HCT116 (cell line): ENCODE data around the gene YIF1B.

Experiments used
- EZH2 ChIP-seq: fragments of 200-600 bp; sonication (generic); IDR thresholded peaks from 2 replicates; pipeline ENCODE4 v1.6.1; 2017; ENCODE audit warnings: antibody characterized with exemption, mixed run types
- EZH2phosphoT487 ChIP-seq: fragments of 200-600 bp; IDR thresholded peaks from 2 replicates; pipeline ENCODE4 v1.6.1; 2018; ENCODE audit warnings: antibody characterized with exemption, borderline replicate concordance
- POLR2A ChIP-seq: IDR thresholded peaks from 2 replicates; pipeline ENCODE4 v1.7.0; 2011; ENCODE audit warnings: borderline replicate concordance; ENCODE audit not compliant: insufficient read depth, insufficient read length; ENCODE audit errors: extremely low read depth
- TCF7L2 ChIP-seq: IDR thresholded peaks from 2 replicates; pipeline ENCODE4 v1.7.0; 2011; ENCODE audit warnings: borderline replicate concordance, inconsistent platforms; ENCODE audit not compliant: insufficient read depth, insufficient read length; ENCODE audit errors: extremely low read depth
- ZFX ChIP-seq: fragments of 450-650 bp; IDR thresholded peaks from 2 replicates; pipeline ENCODE4 v1.6.1; 2017
- TF ChIP-seq, protein P1 (sequence below), 3 experiments: fragments of 200-600 bp in 1 of 3; sonication (generic) in 1 of 3; IDR thresholded peaks in 2 of 3; conservative IDR thresholded peaks in 1 of 3; 2 replicates each; pipeline ENCODE4 v1.5.1; 2012 to 2017; ENCODE audit warnings: low read depth in 2 of 3, low read length in 2 of 3, antibody characterized with exemption in 1 of 3, borderline replicate concordance in 1 of 3, control low read depth in 1 of 3, mild to moderate bottlenecking in 1 of 3, mixed read lengths in 1 of 3, mixed run types in 1 of 3, moderate library complexity in 1 of 3; ENCODE audit not compliant: insufficient read depth in 1 of 3

DNA sequence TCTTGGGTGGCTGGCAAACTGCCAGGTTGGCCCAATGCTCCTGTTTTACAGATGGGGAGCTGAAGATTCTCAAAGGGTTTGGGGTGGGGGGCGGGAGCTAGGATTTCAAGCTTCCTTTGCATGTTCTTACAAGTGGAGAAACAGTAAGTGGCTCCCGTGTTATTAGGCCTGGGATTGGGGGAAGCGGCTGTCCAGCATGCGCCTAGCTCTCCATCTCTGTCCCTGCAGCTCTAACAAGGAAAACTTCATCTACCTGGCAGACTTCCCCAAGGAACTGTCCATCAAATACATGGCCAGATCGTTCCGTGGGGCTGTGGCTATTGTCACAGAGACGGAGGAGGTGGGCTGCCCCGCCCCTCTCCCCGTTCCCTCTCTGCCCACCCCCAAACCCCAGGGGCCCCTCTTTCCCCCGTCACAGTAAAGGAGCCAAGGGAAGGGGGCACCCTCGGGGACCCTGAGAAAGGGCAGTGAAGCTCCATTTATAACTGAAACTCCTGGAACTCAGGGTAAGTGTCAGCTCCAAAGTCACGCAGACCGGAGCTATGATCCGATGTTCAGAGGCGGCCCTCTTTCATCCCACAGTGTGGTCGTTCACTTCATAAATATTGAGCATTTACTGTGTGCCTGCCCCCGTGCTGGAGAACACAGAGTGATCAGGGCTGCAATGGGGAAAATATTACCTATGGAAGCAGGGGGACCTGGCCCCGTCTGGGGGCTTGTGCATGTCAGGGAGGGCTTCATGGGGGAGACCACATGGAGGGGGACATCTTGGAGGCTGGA, 43.7 kb upstream of the YIF1B start:
- TF ChIP-seq, protein P1, sequence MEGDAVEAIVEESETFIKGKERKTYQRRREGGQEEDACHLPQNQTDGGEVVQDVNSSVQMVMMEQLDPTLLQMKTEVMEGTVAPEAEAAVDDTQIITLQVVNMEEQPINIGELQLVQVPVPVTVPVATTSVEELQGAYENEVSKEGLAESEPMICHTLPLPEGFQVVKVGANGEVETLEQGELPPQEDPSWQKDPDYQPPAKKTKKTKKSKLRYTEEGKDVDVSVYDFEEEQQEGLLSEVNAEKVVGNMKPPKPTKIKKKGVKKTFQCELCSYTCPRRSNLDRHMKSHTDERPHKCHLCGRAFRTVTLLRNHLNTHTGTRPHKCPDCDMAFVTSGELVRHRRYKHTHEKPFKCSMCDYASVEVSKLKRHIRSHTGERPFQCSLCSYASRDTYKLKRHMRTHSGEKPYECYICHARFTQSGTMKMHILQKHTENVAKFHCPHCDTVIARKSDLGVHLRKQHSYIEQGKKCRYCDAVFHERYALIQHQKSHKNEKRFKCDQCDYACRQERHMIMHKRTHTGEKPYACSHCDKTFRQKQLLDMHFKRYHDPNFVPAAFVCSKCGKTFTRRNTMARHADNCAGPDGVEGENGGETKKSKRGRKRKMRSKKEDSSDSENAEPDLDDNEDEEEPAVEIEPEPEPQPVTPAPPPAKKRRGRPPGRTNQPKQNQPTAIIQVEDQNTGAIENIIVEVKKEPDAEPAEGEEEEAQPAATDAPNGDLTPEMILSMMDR (IDR thresholded peaks at IDR 0.05 in 2 of 3, conservative IDR thresholded peaks at IDR 0.05 in 1 of 3; ENCODE audit: borderline replicate concordance in 1 of 3, insufficient read depth in 1 of 3, low read depth in 2 of 3, low read length in 2 of 3), result no peak
- no peak for TF ChIP-seq POLR2A
- TF ChIP-seq EZH2, result no peak
- no peak for TF ChIP-seq ZFX
- no peak for TF ChIP-seq EZH2phosphoT487
- TF ChIP-seq TCF7L2, result no peak
